Breast epithelium (tissue), 3 donors: ENCODE data around the gene CHMP3.

Experiments used
- CTCF ChIP-seq, 3 donors: fragments of 450-650 bp; IDR thresholded peaks; one replicate each; pipeline ENCODE4 v1.5.1; 2016 to 2017; ENCODE audit warnings: antibody characterized with exemption in 3 of 3, mild to moderate bottlenecking in 3 of 3, moderate library complexity in 3 of 3
- POLR2A ChIP-seq: fragments of 450-650 bp; IDR thresholded peaks from one replicate; pipeline ENCODE4 v1.6.1; 2016; ENCODE audit warnings: antibody characterized with exemption, mild to moderate bottlenecking, moderate library complexity

- TF ChIP-seq CTCF (IDR thresholded peaks at IDR 0.05) (no peak), POLR2A (no peak)
Observed at GRCh38 chr2:86562485-86562921, 740 bp downstream of the CHMP3 start.
